HG02943 (cell line): ENCODE results near the gene TRDMT1.

Experiments used
- ATAC-seq: cut with Tn5 transposase; IDR thresholded peaks from one replicate; pipeline ENCODE4 v1.9.1; 2021; ENCODE audit warnings: mild to moderate bottlenecking, low read depth, moderate library complexity; ENCODE audit not compliant: unreplicated experiment

The TRDMT1 gene

DNA sequence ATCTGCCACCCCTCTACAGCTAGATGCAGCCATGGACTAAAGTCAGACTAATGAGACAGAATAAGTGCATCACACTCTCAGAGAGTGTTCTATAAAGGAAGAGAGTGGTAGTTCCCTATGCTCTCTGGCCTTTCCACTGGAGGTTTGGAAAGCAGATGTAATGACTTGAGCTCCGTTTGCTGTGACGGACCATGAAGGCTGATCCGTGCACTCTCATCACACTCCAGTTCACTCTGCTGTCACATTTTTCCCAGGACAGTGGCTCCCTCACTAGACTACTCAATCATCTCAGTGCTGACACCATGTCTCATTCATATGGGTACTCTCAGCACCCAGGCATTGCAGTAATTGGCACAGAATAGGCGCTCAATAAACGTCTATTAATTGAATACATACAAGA lies 20.4 kb downstream of the TRDMT1 start:
- ATAC-seq = no peak

DNA sequence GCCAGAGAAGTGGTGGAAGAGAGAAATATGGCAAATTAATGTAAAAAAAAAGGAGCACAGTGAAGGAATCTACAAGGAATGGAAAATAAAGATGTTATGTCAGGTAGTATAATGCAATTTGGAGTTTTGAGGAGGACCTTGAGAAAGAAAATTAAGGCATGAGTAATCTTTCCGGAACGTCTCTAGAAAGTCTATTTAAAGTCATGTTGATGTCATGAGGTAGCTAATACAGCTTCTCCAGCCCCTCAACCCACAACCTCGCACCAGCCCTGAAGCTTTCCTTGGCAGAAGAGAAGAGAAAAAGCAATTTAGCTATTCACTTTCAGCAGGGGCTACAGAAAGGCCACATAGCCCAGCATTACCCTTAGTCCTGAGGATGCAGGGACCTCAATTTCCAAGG lies 22.5 kb downstream of the TRDMT1 start:
- no peak for ATAC-seq

DNA sequence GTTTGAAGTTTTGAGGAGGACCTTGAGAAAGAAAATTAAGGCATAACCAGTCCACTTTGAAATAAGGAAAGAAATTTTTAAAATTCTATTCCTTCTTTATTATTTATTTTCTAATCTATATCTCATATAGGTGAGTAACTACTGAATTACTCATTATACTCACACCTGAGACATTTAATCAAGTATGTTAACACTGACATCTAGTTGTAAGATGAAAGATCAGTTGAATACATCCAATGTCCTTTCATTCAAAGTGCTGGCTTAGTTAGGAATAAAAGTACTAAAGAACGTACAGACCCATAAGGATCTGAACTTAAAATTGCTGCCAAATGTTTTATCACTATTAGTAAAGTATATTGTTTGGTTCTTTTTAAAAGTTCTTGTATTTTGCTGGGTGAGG lies 23.5 kb downstream of the TRDMT1 start:
- no peak for ATAC-seq

DNA sequence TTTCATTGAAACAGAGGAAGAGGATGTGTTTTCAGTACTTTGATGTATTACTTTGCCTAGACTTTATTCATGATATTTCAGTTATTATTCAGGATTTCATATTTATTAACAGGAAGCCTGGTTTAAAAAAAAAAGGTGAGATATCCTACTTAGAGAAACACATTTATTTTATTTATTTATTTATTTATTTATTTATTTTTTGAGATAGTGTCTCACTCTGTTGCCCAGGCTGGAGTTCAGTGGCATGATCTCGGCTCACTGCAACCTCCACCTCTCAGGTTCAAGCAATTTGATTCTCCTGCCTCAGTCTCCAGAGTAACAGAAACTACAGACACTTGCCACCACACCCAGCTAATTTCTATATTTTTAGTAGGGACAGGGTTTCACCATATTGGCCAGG lies 24.5 kb downstream of the TRDMT1 start:
- no peak for ATAC-seq

DNA sequence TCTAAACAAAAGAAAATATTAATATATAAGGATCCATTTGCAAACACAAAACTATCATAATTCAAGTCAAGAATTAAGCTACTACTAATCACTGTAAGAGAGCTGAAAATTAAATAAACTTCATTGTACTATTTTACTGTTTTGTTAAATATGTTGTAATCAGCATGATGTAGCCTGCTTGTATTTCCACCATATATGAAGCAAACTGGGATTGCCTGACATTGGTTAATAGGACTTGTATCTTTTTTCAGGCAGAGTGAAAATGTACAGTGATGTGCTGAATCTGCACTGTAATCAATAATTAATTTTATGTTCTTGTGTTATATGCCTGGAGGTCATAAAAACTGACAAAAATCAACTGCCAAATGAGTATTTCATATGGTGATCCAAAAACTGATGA lies 25.4 kb downstream of the TRDMT1 start:
- ATAC-seq = no peak

DNA sequence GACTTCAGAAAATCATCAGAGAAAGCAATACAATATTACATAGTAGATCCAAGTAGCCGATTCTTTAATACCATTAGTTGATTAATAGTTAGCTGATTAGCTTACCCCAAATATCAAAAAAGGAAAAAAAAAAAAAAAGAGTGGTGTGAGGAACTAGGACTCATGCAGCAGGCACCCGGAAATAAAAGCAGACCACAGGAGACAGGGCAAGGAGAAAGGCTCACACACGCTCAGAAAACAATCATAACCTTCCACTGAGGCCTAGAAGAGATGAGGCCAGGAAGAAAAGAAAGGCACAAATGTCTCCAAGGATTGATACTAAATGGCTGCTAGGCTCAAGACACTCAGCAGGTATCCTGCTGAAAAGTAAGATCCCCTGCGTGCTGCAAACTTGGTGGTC lies 25.9 kb downstream of the TRDMT1 start:
- no peak for ATAC-seq

DNA sequence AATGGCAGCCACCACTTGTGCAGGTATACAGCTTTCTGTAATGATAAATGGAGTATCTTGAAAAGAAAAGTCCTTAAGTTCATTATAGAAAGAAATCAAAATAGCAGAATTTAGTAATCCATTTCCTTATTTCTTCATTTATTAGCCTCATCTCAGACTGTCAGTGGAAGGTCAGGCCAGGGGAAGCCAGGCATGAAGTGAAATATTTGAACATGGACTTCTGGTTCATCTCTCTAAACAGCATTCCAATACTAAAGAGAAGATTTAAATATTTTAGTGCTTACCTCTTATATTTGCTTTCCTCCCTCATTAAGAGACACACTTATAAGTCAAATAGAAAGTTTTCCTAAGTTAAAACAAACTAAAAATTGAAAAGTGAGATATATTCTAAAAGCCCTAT lies 26.8 kb downstream of the TRDMT1 start:
- ATAC-seq = no peak

DNA sequence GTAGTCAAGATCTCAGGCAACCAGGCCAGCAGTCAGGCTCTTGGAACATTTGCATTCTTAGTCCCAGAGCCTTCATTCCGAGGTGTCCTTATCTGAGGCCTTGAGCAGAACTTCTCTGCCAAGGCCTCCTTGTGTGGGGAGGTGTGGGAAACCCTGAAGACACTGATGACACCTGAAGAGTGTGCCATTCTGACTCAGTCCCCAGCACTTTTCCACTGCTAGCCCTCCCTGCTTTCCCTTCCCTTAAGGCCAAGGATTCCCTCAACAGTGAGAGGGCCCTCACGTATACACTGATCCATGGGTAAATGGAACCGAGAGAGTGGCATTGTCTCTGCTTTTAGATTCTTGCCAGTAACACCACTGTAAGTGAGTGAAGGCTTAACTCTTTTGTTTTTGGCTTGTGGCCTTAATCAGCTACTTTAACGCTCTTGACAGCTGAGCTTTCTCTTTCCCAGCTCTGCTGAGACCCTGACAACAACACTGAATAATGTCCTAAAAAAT lies 30.3 kb downstream of the TRDMT1 start:
- ATAC-seq = no peak

DNA sequence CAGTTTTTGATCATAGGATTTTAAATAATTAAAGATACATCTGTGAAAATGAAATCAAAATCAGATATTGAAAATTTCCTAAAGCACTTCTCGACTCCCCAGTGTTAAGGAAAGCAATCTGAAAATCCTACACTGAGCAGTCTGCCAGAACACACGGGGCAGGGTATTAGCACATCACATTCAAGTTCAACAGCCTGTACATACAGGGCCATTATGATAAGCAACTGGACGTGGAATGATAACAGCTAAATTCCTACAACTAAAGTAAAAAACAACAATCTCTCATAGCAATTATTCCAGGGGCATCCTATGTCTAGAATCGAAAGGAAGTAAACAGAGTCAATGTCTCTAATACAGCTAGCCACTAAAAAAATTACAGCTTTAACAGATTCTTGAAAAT lies 31.7 kb downstream of the TRDMT1 start:
- ATAC-seq = no peak

DNA sequence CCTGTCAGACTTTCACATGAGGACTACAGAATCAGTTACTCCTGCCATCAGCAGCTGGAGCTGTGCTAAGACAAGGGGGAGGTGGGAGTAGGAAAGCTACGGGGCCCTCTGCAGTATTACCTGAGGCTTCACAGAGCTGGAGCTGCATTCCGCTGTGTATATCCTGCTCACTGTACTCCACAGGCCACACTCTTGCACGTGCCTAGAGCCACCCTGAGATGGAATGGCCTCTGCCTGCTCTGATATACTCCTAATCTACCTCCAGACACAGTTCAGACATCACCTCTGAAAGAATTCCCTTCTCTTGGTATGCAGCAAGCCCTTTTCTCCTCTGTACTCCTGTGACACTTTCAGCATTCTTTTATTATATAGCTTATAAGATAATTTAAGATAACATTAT lies 34.8 kb downstream of the TRDMT1 start:
- no peak for ATAC-seq

DNA sequence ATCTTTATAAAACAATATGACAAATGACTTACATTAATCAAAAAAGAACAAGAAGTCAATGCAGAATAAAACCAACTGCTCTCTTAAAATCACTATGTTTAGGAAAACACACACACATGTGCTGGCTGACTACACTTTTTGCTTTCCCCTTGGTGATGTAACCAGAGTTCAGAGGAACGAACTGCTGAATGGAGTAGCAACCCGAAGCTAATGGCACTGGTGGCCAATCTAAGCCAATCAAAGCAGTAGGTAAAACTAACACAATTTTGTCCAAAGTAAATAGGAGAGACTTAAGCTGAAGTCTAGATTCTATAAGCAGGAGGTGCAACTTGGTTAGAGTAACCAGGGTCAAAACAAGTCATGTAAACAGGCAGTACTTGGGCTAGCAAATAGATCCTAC lies 38.6 kb downstream of the TRDMT1 start:
- no peak for ATAC-seq

DNA sequence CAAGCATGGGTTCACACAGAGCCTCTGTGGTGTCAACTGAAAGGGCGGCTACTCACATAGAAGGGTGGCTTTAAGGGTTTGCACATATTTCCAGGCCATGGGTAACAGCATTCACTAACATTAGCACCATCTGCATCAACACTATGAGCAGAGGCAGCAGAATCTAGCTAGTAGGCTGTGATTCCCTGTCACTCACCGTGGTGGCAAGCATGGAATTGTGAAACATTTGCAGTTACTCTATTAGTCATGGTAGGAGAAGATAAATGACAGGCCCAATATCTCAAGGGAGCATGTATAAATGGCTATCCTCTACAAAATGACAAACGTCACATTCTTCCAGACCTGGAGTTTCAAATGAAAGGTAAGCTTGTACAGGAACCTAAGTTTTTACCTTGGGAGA lies 39.7 kb downstream of the TRDMT1 start:
- no peak for ATAC-seq

DNA sequence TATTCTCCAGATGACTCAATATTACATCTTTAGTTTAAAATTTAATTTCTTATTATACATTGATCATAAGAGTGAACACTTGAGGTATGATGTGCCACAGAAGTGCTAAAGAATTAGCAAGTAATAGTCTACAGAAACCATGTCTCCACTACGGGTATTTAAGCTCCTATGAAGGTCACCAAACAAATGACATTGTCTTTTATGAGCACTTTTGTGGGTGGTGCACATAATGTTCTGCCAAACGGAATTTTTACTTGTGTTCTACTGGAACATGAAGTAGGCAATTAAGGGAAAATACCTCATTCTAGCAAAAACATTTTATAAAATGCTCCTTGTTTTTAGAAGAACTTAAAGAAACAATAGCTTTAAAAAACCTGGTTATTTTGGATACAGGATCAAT lies 44.4 kb downstream of the TRDMT1 start:
- ATAC-seq = no peak

DNA sequence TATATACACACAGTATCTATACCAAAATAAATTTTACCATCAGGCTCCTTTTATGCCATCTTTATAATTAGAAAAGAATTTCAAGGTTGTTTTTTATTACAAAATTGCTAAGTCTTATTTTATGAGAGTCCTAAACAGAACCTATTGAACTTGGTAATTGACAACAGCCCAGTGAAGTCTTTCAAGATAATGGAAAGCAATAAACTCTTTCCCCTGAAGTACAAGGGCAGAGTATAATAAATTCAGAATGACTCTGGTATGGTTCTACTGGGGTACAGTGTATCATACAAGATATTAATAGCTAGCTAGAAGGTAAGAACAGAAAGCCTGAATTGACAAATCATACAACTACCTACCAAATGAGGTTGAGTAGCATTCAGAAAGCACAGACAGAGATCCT lies 45.6 kb downstream of the TRDMT1 start:
- no peak for ATAC-seq

DNA sequence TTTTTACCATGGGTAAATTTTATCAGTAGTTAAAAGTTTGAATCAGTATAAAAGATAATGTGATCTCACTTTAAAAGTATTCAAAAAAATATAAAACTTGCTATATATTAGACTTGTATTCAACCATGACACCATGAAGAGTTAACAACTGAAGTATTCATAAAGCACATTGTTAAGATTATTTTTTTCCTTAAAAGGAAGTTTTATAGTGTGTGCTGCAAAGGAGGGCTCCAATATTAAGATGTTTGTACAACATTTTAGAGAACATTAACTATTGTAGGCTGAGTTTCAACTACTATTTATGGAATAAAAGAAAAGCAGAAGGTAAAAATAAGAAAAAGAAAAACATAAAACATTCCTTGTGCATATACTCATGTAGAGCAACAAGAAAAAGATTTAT lies 47.4 kb downstream of the TRDMT1 start:
- no peak for ATAC-seq

DNA sequence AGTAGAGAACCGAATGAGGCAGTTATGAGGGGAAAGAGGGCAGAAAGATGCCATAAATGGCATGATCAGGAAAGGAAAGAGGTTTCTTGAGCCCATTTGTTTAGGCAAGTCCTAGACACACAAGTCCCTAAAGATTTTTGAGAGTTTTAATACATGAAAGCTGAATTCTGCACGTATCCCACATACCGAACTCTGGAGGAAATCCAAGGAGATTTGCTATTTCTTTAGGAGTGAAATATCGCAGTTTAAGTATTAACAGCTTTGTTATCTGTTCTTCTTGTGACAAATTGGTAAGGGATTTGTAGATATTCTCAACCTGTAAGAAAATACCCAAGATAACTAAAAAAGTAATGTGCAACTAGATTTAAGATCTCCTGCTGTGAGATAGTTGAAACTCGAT lies 48.2 kb downstream of the TRDMT1 start:
- no peak for ATAC-seq

DNA sequence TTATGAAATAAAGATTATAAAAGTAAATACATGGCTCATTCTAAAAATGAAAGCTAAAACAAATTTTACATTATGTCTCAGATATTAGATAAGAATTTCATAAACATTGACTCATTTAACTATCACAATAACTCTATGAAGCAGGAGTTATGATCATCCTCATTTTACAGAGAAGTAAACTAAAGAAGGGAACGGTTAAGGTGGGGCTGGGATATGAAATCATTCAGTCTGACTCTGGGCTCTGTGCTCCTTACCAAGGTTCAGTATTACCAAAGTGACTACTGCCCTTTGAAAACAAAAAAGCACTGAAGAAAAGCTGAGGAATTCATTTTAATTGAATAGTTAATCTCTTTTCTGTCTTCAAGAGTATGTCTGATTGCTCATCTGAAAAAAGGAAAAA lies 49.8 kb downstream of the TRDMT1 start:
- ATAC-seq = no peak

DNA sequence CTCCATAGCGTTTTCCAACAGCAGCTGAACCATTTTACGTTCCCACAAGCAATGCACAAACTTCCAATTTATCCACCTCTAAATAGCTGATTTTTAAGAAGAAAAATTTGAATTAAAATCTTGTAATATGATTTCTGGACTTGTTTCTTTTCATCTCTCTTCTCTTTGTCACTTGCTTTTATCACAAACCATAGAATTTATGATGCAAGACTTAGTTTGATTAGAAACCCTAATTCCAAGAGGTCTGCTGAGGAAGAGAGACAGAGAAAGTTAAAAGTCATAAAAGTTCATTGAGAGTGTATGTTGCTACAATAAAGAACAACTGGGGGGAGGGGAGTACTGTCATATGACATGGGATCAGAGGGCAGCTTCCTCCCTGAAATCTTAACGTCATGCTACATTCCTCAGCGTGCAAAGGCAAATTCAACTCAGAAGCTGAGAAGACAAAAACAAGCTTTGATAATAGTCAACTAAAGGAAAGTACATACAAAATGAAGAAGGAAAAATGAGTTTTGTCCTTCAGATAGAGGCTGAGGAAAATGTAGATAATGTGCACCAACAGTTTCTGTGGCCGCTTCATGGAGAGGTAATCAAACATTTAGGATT lies 53.5 kb downstream of the TRDMT1 start:
- no peak for ATAC-seq

DNA sequence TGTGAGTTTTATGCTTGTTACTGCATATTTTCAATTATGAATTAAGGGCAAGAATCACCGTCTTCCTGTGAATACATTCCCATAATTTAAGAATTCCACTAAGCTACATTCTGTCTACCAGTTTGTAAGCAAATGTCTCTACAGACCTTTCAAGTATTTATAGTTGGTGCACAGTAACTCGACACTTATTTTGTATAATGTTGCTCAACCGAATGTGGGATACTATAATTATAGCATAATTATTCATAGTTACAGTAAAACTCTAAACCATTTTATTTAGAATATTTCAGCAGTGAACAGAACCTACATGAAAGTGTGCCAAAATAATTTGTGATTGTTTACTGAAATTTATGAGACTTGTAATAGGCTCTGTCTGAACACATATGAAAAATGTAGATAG lies 54.6 kb downstream of the TRDMT1 start:
- no peak for ATAC-seq

DNA sequence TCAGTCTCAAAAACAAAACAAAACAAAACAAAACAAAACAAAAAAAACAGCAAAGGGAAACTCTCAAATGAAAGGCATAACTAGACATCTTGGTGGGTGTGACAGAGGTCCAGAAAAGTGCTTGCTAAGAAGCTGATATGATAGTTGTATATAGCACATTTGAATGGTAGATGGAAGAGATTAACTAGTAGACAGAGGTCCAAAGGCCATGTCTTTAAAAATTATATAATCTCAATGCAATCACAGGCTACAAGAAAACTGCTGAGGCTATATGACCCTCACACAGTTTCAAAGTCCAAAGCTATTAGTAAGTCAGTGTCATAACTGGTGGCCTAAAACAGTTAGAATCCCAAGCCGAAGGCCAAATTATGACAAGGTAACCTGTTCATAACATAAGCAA lies 56.2 kb downstream of the TRDMT1 start:
- no peak for ATAC-seq

DNA sequence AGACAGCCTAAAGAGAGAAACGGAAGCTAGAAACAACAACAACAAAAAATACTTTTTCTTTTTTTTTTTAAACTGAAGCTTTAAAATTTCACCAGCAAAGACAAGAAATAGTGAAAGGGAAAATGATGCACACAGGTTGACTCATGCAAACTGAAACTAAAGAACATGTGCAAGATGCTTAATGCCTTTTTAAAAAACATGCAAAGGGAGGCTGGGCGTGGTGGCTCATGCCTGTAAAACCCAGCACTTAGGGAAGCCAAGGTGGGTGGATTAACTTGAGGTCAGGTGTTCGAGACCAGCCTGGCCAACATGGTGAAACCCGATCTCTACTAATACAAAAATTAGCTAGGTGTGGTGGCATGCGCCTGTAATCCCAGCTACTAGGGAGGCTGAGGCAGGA lies 56.7 kb downstream of the TRDMT1 start:
- ATAC-seq = no peak

DNA sequence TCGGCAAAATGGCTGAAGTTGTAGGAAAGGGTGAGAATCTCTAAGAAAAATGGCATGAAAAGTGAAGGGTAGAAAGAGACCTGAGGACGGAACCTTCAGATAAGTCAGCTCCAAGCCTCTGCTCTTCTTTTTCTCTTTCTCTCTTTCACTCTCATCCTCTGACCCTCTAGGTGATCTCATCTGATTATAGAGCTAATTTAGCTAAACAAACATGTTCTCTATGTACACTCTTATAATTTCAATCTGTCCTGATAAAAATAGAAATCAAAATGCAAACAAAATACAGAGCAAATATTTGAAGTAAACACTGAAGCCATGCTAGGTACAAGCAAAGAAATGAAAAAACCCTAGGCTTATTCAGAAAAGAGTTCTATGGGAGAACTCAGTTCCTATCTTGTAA lies 57.4 kb downstream of the TRDMT1 start:
- no peak for ATAC-seq

DNA sequence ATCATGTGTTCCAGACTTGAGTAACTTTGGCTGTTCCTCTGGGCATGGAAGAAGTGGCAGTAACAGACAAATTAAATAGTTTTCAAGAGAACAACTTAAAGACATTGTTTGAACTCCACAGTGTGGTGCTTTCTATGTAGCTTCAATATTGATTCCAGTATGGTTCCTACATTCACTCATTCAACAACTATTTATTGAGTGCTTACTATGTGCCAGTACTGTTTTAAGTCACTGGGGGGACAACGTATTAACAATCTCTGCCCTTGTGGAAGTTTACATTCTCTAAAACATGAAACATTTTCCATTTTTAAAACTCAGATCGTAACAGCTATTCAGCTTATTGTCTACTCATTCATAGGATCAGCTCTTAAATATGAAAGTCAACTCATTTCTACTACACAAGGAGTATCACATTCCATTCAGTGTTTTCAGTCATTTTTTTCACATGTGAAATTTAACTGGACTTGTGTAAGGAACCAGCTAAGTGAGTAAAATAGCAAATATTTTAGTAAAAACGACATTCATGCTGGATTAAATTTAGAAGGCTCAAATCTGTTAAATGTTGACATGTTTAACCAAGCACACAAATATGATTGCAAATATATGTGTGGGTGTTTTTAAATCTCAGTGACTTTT lies 58.3 kb downstream of the TRDMT1 start:
- no peak for ATAC-seq
